Breast epithelium (tissue), 3 donors: ENCODE measurements around the gene HOXB2.

Experiments used
- POLR2A ChIP-seq: fragments of 450-650 bp; IDR thresholded peaks from one replicate; pipeline ENCODE4 v1.6.1; 2016; ENCODE audit warnings: antibody characterized with exemption, mild to moderate bottlenecking, moderate library complexity
- POLR2AphosphoS5 ChIP-seq, 3 donors: sonication (generic); formaldehyde crosslinking; IDR thresholded peaks; one replicate each; pipeline ENCODE4 v1.6.1; 2017; ENCODE audit warnings: antibody characterized with exemption in 3 of 3
- TF ChIP-seq, protein P1 (sequence below), 3 donors: fragments of 450-650 bp; IDR thresholded peaks; one replicate each; pipeline ENCODE4 v1.5.1; 2016 to 2017; ENCODE audit warnings: antibody characterized with exemption in 3 of 3, mild to moderate bottlenecking in 3 of 3, moderate library complexity in 3 of 3

DNA sequence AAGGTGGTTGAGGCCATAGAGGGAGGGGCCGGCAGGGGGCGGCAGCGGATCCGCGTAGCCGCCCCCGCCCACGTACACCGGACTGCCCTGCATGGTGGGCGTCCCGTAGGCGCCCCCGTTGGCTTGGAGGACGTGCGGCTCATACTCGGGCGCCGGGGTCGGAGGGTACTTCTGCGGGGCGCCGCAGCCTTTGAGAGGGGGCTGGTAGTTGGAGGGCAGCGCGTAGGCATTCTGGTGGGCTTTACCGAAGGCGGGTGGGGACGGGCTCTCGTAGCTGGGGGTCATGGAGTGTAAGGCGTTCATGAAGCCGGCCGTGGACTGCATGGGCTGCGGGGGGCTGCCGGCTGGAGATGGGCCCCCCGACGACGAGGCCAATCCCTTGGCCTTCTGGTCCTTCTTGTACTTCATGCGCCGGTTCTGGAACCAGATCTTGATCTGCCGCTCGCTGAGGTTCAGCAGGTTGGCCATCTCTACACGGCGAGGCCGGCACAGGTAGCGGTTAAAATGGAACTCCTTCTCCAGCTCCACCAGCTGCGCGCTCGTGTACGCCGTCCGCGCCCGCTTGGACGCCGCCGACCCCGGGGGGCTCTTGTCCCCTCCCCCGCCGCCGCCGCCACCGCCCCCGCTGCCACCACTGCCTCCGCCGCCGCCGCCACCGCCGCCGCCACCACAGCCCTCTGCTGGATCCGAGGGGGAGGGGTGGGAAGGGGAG, 5.7 kb upstream of the HOXB2 start:
- TF ChIP-seq POLR2AphosphoS5 (IDR thresholded peaks at IDR 0.05) (no peak), POLR2A (no peak)
- TF ChIP-seq, protein P1, sequence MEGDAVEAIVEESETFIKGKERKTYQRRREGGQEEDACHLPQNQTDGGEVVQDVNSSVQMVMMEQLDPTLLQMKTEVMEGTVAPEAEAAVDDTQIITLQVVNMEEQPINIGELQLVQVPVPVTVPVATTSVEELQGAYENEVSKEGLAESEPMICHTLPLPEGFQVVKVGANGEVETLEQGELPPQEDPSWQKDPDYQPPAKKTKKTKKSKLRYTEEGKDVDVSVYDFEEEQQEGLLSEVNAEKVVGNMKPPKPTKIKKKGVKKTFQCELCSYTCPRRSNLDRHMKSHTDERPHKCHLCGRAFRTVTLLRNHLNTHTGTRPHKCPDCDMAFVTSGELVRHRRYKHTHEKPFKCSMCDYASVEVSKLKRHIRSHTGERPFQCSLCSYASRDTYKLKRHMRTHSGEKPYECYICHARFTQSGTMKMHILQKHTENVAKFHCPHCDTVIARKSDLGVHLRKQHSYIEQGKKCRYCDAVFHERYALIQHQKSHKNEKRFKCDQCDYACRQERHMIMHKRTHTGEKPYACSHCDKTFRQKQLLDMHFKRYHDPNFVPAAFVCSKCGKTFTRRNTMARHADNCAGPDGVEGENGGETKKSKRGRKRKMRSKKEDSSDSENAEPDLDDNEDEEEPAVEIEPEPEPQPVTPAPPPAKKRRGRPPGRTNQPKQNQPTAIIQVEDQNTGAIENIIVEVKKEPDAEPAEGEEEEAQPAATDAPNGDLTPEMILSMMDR (IDR thresholded peaks at IDR 0.05), result no peak
